ENCODE data around the gene FMNL2.

DNA sequence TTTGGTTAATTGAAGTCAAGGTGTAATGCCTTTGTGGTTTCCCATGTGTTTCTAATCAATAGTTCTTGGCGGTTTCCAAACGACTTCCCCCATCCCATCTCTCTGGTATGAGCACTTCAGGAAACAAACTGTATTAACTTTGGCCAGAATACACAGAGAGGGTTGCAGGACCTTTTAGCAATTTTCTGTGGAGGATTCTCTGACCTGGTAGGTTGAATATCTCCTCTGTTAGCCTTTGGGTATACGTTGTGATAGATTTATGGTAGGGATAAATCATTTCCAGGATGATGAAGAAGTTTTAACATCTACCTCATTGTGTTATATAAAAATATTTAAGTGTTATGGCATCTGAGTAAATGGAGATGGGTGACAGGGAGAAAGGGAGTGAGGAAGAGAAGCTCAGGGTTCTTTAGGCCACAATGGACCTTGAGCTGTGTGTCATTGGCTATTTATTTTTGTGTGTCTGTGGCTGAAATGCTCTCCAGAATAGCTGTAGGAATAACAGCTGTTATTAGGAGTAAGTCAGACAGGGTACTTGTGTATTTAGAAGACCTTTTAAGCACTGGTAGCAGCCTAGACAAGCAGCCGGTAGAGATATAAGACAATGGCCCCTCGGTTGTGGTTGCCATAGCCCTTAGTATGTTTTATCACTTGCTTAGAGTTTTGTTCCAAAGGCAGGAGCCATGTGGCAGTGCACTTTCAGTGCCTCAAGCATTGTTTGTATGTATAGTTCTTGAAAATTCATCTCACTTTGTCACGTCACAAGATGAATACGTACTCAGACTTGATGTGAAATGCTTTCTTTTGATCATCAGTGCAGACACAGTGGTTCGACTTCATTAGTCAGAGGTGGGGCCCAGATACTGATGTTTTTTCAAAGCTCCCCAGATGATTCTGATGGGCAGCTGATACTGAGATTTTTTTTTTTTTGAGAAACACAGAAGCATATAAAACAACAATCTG, 91.1 kb downstream of the FMNL2 start:
- TF ChIP-seq, protein P1, sequence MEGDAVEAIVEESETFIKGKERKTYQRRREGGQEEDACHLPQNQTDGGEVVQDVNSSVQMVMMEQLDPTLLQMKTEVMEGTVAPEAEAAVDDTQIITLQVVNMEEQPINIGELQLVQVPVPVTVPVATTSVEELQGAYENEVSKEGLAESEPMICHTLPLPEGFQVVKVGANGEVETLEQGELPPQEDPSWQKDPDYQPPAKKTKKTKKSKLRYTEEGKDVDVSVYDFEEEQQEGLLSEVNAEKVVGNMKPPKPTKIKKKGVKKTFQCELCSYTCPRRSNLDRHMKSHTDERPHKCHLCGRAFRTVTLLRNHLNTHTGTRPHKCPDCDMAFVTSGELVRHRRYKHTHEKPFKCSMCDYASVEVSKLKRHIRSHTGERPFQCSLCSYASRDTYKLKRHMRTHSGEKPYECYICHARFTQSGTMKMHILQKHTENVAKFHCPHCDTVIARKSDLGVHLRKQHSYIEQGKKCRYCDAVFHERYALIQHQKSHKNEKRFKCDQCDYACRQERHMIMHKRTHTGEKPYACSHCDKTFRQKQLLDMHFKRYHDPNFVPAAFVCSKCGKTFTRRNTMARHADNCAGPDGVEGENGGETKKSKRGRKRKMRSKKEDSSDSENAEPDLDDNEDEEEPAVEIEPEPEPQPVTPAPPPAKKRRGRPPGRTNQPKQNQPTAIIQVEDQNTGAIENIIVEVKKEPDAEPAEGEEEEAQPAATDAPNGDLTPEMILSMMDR (conservative IDR thresholded peaks at IDR 0.05; ENCODE audit: low read depth in 2 of 2), result no peak
- no peak for TF ChIP-seq EZH2 (IDR thresholded peaks at IDR 0.05; ENCODE audit: low read depth, unreplicated experiment)
- no peak for TF ChIP-seq EZH2phosphoT487 (IDR thresholded peaks at IDR 0.05; ENCODE audit: unreplicated experiment)
- no peak for TF ChIP-seq JUNB (IDR thresholded peaks at IDR 0.05; ENCODE audit: unreplicated experiment)
- TF ChIP-seq, protein P2, sequence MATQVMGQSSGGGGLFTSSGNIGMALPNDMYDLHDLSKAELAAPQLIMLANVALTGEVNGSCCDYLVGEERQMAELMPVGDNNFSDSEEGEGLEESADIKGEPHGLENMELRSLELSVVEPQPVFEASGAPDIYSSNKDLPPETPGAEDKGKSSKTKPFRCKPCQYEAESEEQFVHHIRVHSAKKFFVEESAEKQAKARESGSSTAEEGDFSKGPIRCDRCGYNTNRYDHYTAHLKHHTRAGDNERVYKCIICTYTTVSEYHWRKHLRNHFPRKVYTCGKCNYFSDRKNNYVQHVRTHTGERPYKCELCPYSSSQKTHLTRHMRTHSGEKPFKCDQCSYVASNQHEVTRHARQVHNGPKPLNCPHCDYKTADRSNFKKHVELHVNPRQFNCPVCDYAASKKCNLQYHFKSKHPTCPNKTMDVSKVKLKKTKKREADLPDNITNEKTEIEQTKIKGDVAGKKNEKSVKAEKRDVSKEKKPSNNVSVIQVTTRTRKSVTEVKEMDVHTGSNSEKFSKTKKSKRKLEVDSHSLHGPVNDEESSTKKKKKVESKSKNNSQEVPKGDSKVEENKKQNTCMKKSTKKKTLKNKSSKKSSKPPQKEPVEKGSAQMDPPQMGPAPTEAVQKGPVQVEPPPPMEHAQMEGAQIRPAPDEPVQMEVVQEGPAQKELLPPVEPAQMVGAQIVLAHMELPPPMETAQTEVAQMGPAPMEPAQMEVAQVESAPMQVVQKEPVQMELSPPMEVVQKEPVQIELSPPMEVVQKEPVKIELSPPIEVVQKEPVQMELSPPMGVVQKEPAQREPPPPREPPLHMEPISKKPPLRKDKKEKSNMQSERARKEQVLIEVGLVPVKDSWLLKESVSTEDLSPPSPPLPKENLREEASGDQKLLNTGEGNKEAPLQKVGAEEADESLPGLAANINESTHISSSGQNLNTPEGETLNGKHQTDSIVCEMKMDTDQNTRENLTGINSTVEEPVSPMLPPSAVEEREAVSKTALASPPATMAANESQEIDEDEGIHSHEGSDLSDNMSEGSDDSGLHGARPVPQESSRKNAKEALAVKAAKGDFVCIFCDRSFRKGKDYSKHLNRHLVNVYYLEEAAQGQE (IDR thresholded peaks at IDR 0.05; ENCODE audit: unreplicated experiment), result no peak
- TF ChIP-seq POLR2AphosphoS5 (IDR thresholded peaks at IDR 0.05; ENCODE audit: low read depth), result no peak
- TF ChIP-seq, protein P3, sequence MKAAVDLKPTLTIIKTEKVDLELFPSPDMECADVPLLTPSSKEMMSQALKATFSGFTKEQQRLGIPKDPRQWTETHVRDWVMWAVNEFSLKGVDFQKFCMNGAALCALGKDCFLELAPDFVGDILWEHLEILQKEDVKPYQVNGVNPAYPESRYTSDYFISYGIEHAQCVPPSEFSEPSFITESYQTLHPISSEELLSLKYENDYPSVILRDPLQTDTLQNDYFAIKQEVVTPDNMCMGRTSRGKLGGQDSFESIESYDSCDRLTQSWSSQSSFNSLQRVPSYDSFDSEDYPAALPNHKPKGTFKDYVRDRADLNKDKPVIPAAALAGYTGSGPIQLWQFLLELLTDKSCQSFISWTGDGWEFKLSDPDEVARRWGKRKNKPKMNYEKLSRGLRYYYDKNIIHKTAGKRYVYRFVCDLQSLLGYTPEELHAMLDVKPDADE (IDR thresholded peaks at IDR 0.05), result no peak
- no peak for TF ChIP-seq ZNF114 (CRISPR knock-in tag; IDR thresholded peaks at IDR 0.05)
